B cell (primary cell): ENCODE data around the gene SAP30.

Experiments used
- CTCF ChIP-seq: fragments of 200-600 bp; IDR thresholded peaks from one replicate; pipeline ENCODE4 v1.8.0; 2022; ENCODE audit warnings: antibody characterized with exemption, mild to moderate bottlenecking
- EZH2 ChIP-seq: IDR thresholded peaks from 2 replicates; pipeline ENCODE4 v1.6.1; 2012; ENCODE audit warnings: borderline replicate concordance, low read depth, mild to moderate bottlenecking, moderate library complexity, low read length; ENCODE audit not compliant: insufficient read depth, poor library complexity, severe bottlenecking

- TF ChIP-seq CTCF = no peak
- no peak for TF ChIP-seq EZH2
Measured at GRCh38 chr4:173334085-173334890, 36.5 kb upstream of the SAP30 start, which contains the start of gene HMGB2.
